Peyer's patch (tissue), 4 donors: ENCODE results near the gene PARD6B. TPM values are rescaled to one million over a fixed set of nuclear protein-coding genes. Genes with fewer than 3 reads are reported as not detected.

Experiments
- DNase-seq, 3 donors: peaks; one replicate each; pipeline ENCODE4 v3.0.0-alpha.2; 2017 to 2019
- H3K27ac ChIP-seq, 4 donors: fragments of 200-600 bp; sonication (generic); one replicate each; pipeline ENCODE4 v1.5.1; 2016 to 2019
- H3K27me3 ChIP-seq, 2 donors: fragments of 200-600 bp; sonication (generic); one replicate each; pipeline ENCODE4 v1.5.1; 2019
- H3K36me3 ChIP-seq, 3 donors: fragments of 200-600 bp; sonication (generic); one replicate each; pipeline ENCODE4 v1.5.1; 2016 to 2019
- H3K4me1 ChIP-seq, 4 donors: fragments of 200-600 bp; sonication (generic); one replicate each; pipeline ENCODE4 v1.5.1; 2016 to 2019
- H3K4me3 ChIP-seq, 4 donors: fragments of 200-600 bp; sonication (generic); 1 replicate in 3 of 4; 2 replicates in 1 of 4; pipeline ENCODE4 v1.5.1; 2016 to 2019; ENCODE audit warnings: mild to moderate bottlenecking in 1 of 4
- H3K9me3 ChIP-seq, 4 donors: fragments of 200-600 bp; sonication (generic); one replicate each; pipeline ENCODE4 v1.5.1; 2016 to 2019; ENCODE audit warnings: mild to moderate bottlenecking in 1 of 4
- POLR2A ChIP-seq, 2 donors: fragments of 450-650 bp; IDR thresholded peaks; one replicate each; pipeline ENCODE4 v1.5.1; 2017; ENCODE audit warnings: antibody characterized with exemption in 2 of 2, mild to moderate bottlenecking in 2 of 2, moderate library complexity in 2 of 2
- total RNA-seq, 4 donors: library from RNA; depleted of rRNA; stranded (reverse); fragments of >200 nt; gene quantifications; one replicate each; pipeline ENCODE4 v1.1.0, GENCODE V29; 2016
- TF ChIP-seq, protein P1 (sequence below), 6 experiments: fragments of 450-650 bp in 4 of 6; fragments of 200-600 bp in 2 of 6; sonication (generic) in 1 of 6; IDR thresholded peaks; one replicate each; pipeline ENCODE4 v1.5.1; 2017 to 2019; ENCODE audit warnings: antibody characterized with exemption in 6 of 6, mild to moderate bottlenecking in 3 of 6, moderate library complexity in 1 of 6

Gene PARD6B
- total RNA-seq, 4 donors from 2014 or later = 6.6 to 27.0 (median 18.4) TPM

DNA sequence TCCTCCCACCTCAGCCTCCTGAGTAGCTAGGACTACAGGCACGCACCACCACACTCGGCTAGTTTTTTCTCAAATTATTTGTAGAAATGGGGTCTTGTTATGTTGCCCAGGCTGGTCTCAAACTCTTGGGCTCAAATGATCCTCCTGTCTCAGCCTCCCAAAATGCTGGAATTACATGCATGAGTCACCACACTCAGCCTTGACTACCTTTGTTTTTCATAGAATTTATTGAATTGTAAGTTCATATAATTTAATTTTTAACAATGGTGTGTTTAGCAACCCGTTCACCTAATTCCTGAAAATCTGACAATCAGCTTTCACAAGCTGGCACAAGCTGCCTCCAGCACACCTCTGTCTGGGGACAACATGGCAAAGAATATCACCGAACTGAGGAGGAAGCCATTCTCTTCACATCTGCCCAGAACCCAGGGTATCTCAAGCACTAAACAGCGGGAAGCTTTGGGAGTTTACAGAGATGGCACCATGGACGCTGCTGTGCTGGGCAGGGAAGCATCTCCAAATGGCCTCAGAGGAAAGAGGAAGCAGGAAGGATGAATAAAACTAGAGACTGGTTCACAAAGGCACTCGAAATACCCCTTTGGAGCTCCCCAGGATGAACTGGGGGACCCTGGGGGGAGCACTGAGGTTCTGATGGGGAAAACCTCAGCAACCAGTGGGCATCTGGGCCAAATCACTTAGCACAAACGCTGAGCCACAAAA, 43.0 kb upstream of the PARD6B start:
- no peak overlapping the region for H3K27ac ChIP-seq
- peaks cover 0 to 31% (median 0%) of the 10 kb centered on the region in 4 donors for H3K4me1 ChIP-seq
- H3K4me3 ChIP-seq = no peak overlapping the region
- no peaks in the 10 kb centered on the region for H3K9me3 ChIP-seq
- DNase-seq = no peak
- no peaks in the 10 kb centered on the region for H3K36me3 ChIP-seq
- TF ChIP-seq, protein P1, sequence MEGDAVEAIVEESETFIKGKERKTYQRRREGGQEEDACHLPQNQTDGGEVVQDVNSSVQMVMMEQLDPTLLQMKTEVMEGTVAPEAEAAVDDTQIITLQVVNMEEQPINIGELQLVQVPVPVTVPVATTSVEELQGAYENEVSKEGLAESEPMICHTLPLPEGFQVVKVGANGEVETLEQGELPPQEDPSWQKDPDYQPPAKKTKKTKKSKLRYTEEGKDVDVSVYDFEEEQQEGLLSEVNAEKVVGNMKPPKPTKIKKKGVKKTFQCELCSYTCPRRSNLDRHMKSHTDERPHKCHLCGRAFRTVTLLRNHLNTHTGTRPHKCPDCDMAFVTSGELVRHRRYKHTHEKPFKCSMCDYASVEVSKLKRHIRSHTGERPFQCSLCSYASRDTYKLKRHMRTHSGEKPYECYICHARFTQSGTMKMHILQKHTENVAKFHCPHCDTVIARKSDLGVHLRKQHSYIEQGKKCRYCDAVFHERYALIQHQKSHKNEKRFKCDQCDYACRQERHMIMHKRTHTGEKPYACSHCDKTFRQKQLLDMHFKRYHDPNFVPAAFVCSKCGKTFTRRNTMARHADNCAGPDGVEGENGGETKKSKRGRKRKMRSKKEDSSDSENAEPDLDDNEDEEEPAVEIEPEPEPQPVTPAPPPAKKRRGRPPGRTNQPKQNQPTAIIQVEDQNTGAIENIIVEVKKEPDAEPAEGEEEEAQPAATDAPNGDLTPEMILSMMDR (IDR thresholded peaks at IDR 0.05) = no peak
- no peak for TF ChIP-seq POLR2A (IDR thresholded peaks at IDR 0.05)
- peaks cover 0 to 10% of the 10 kb centered on the region in 2 donors for H3K27me3 ChIP-seq

DNA sequence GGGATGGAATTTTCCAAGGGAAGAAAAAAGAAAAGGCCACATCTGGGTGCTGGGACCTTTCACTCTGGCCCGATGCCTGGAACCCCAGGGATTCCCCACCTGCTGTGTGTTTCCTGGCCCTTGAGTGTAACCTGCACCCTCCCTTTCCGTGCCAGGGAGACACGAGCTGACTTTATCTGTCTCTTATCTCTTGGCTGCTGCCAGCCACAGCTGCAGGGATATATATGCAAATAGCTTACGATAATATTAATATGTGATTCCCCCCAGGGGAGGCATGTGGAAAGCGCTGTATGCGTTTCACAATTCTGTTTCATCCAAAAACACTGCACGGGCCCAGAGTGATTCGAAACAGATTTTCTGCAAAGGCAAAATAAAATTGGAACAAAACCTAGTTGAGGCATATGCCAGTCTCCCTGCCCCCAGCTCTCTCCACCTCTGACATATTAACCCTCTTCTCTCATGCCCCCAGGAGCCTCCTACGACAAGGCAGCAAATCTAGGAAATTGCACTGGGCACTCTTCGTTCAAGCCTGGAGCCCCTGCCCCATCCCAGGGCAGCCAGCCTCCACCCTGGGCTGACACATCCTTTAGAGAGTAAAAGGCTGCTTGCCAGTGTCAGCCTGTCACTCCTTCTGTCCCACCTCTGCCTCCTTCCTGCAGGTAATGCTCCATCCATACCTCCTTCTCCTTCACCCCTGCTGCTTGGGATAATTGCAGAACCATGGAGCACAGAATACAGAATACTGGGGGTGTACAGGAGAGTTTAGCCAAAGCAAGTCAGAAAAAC, 41.3 kb upstream of the PARD6B start:
- no peaks in the 10 kb centered on the region for H3K9me3 ChIP-seq
- peaks cover 0 to 31% (median 0%) of the 10 kb centered on the region in 4 donors for H3K4me1 ChIP-seq
- TF ChIP-seq, protein P1 (IDR thresholded peaks at IDR 0.05) = no peak
- no peak for TF ChIP-seq POLR2A (IDR thresholded peaks at IDR 0.05)
- H3K36me3 ChIP-seq = no peaks in the 10 kb centered on the region
- H3K27me3 ChIP-seq = peaks cover 0 to 10% of the 10 kb centered on the region in 2 donors
- H3K27ac ChIP-seq = peak overlapping the region; percentile 40 to 81 (median 62)
- peak in 2 of 3 donors; percentile 62 to 64 for DNase-seq
- peak overlapping the region; percentile 23 to 55 (median 36) for H3K4me3 ChIP-seq

DNA sequence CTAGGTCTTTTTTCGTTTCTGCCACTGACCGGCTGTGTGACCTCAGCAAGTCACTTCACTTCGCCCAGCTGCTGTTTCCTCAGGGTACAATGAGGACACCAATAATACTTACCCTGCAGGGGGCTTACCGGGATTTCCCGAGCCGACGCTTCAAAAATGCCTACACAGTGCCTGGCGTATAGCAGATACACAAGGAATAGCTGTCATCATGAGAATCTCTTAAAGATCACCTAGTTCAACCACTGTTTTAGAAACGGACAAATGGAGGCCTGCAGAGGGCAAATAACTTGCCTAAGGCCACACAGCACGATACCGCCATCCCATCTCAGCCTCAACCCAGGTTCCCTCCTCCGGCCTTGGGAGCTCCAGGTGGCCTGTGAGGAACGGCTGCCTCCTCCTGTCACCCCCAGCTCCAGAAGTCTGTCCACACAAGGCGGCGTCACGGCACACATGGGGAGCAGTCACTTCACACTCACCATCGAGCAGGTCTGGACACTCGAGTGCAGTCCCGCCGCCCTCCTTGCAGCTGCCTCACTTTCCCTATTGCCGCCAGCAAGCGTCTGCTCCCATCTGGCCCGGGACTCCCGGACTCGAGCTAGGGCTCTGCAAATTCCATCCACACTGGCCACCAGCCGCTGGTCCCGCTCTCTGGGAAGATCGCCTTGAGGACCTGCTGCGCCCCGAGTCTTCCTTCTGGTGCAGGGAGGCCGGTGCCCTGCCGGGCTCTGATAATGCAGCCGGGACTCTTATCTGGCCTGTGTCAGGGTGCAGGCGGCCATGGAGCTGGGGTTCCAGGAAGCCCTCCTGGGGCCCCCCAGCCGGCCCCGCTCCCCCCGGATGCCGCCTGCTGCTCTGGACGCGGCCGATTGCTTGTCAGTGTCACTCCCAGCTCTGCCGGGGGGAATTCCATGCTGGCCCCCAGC, 40.5 kb upstream of the PARD6B start, which contains the start of gene RIPOR3:
Gene RIPOR3 (minus strand): TSS at position 893 of the 923 bp plus-strand sequence. CDS start 414 bp downstream, at position 479.
- DNase-seq = peak in 2 of 3 donors; percentile 55
- Histone ChIP-seq H3K4me1 (peaks cover 0 to 31% (median 0%) of the 10 kb centered on the region in 4 donors), H3K4me3 (peak within 1 kb of the TSS; percentile 23 to 55 (median 36)), H3K27me3 (peaks cover 0 to 10% of the 10 kb centered on the region in 2 donors), H3K27ac (peak within 1 kb of the TSS; percentile 40 to 81 (median 62)), H3K36me3 (no peaks in the 10 kb centered on the region), H3K9me3 (no peaks in the 10 kb centered on the region)
- TF ChIP-seq, protein P1 (IDR thresholded peaks at IDR 0.05) = no peak
- no peak for TF ChIP-seq POLR2A (IDR thresholded peaks at IDR 0.05)

DNA sequence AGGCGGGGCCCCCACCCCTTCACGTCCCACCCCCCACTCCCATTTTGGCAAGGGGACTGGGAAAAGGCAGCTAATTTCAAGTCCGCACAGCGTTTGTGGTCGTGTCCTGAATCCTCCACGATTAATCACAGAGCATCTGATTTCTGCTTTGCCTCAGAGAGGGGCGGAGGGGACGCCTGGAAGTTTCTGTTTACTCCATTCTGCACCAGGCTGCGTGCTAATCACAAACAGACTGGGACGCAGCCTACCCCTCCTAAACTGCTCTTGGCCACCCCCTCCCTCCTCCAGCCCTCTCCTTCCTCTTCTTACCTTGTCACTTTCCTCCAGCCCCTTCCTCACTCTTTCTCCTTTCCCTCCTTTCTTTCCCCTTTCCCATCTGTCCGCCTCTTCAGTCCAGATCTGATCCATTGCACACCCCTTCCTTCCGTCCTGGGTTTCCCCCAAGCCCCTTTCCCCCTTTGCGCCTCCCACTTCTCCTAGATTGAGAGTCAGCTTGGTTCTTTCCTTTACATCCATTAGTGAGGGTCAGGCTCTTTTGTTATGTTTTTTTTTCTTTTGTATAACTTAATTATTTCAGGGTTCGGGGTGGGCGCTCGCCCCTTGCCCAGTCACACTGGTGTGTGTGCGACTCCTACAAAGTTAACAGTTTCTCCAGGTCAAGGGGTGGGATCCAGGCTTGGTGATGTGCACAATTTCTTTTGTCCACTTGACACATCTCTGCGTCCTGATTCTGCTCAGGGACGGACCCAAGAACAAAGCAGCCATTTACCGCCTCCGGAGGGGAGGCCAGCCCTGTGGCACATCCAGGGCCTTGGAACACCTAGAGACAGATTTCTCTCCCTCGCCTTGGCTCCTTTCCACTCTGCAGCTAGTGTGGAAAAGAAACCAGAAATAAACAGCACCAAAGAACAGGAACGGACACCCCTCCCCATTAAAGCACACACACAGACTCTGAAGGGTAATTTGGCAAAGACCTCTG, 39.5 kb upstream of the PARD6B start:
- DNase-seq = no peak
- TF ChIP-seq, protein P1 (IDR thresholded peaks at IDR 0.05) = no peak
- no peak for TF ChIP-seq POLR2A (IDR thresholded peaks at IDR 0.05)
- Histone ChIP-seq H3K27me3 (peaks cover 0 to 10% of the 10 kb centered on the region in 2 donors), H3K36me3 (no peaks in the 10 kb centered on the region), H3K4me1 (peaks cover 0 to 31% (median 0%) of the 10 kb centered on the region in 4 donors), H3K4me3 (peak overlapping the region; percentile 23 to 55 (median 36)), H3K9me3 (no peaks in the 10 kb centered on the region), H3K27ac (peak overlapping the region; percentile 40 to 81 (median 62))
